ENCODE data around the gene SLC1A5.
A peak's percentile ranks its signal among the peaks of the same experiment; 100 is the strongest.

SLC1A5 gene

DNA sequence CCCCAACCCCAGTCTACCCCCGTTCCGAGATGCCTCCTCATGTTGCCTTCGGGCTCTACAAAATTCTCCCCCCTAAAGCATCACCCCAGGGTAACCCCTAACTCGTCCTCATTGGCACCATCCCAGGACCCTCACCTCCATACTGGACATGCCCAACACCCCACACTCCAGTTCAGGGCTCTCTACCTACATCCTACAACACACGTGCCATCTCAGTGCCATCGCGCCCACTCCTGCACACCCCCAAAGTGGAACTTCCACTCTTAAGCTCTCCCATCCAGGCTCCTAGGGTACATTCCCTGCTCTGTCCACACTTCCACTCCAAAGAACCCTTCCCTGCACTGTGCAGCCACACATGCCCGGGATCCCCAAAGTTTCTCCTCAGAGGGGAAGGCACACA is 43.4 kb downstream of the SLC1A5 start:
- no peak overlapping the region for H3K27ac ChIP-seq (ENCODE audit: low read depth in 2 of 2, low read length in 2 of 2)
- peaks cover 9 to 10% of the 10 kb centered on the region in 2 donors for H3K4me1 ChIP-seq (ENCODE audit: control insufficient read depth in 2 of 2, insufficient read depth in 2 of 2, low read length in 2 of 2)
- no peaks in the 10 kb centered on the region for H3K27me3 ChIP-seq (ENCODE audit: control insufficient read depth in 2 of 2, insufficient read depth in 2 of 2, low read length in 2 of 2)
- H3K4me3 ChIP-seq (ENCODE audit: low read length in 2 of 2), result peak overlapping the region; percentile 88 to 90
- no peaks in the 10 kb centered on the region for H3K9me3 ChIP-seq (ENCODE audit: control insufficient read depth in 2 of 2, low read length in 2 of 2)
- H3K36me3 ChIP-seq (ENCODE audit: control insufficient read depth in 2 of 2, insufficient read depth in 2 of 2, low read length in 2 of 2), result no peaks in the 10 kb centered on the region
- H3K9ac ChIP-seq (ENCODE audit: low read depth in 1 of 2, low read length in 2 of 2), result peak overlapping the region; percentile 89 to 91

GRCh38 chr19:46744005-46744691 is 44.2 kb downstream of the SLC1A5 start:
- Histone ChIP-seq H3K27me3 (ENCODE audit: control insufficient read depth in 2 of 2, insufficient read depth in 2 of 2, low read length in 2 of 2) (no peaks in the 10 kb centered on the region), H3K4me1 (ENCODE audit: control insufficient read depth in 2 of 2, insufficient read depth in 2 of 2, low read length in 2 of 2) (peaks cover 9 to 10% of the 10 kb centered on the region in 2 donors), H3K9ac (ENCODE audit: low read depth in 1 of 2, low read length in 2 of 2) (no peak overlapping the region), H3K9me3 (ENCODE audit: control insufficient read depth in 2 of 2, low read length in 2 of 2) (no peaks in the 10 kb centered on the region), H3K4me3 (ENCODE audit: low read length in 2 of 2) (peak overlapping the region in 1 of 2 donors; percentile 3), H3K36me3 (ENCODE audit: control insufficient read depth in 2 of 2, insufficient read depth in 2 of 2, low read length in 2 of 2) (no peaks in the 10 kb centered on the region), H3K27ac (ENCODE audit: low read depth in 2 of 2, low read length in 2 of 2) (no peak overlapping the region)

- Histone ChIP-seq H3K9me3 (ENCODE audit: control insufficient read depth in 2 of 2, low read length in 2 of 2) (no peaks in the 10 kb centered on the region), H3K4me1 (ENCODE audit: control insufficient read depth in 2 of 2, insufficient read depth in 2 of 2, low read length in 2 of 2) (peaks cover 9 to 10% of the 10 kb centered on the region in 2 donors), H3K4me3 (ENCODE audit: low read length in 2 of 2) (no peak overlapping the region), H3K9ac (ENCODE audit: low read depth in 1 of 2, low read length in 2 of 2) (no peak overlapping the region), H3K27ac (ENCODE audit: low read depth in 2 of 2, low read length in 2 of 2) (no peak overlapping the region), H3K36me3 (ENCODE audit: control insufficient read depth in 2 of 2, insufficient read depth in 2 of 2, low read length in 2 of 2) (peaks cover 0 to 6% of the 10 kb centered on the region in 2 donors), H3K27me3 (ENCODE audit: control insufficient read depth in 2 of 2, insufficient read depth in 2 of 2, low read length in 2 of 2) (no peaks in the 10 kb centered on the region)
Measured at GRCh38 chr19:46742926-46743480, 45.4 kb downstream of the SLC1A5 start.

DNA sequence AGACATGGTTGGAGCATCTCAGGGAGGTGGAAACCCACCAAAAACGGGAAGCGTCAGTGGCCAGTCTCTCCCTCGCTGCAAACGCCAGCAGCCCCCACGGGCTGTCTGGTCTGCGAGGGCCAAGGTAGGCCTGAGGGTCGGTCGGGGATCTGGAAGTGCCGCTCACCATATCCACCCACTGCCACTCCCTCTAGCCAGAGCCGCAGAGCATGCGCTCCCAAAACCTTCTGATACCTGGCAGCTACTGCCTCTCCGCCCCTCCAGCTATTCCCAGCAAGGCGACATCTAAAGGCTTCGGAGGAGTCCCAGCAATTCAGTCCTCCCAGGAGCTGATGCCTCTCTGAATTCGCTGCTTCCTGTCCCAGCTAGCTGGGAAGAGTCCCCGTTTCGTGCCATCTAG is 46.9 kb downstream of the SLC1A5 start:
- no peak overlapping the region for H3K27ac ChIP-seq (ENCODE audit: low read depth in 2 of 2, low read length in 2 of 2)
- H3K4me3 ChIP-seq (ENCODE audit: low read length in 2 of 2), result no peak overlapping the region
- H3K9ac ChIP-seq (ENCODE audit: low read depth in 1 of 2, low read length in 2 of 2), result no peak overlapping the region
- H3K36me3 ChIP-seq (ENCODE audit: control insufficient read depth in 2 of 2, insufficient read depth in 2 of 2, low read length in 2 of 2), result peaks cover 9 to 18% of the 10 kb centered on the region in 2 donors
- no peaks in the 10 kb centered on the region for H3K9me3 ChIP-seq (ENCODE audit: control insufficient read depth in 2 of 2, low read length in 2 of 2)
- H3K4me1 ChIP-seq (ENCODE audit: control insufficient read depth in 2 of 2, insufficient read depth in 2 of 2, low read length in 2 of 2), result peaks cover 6 to 7% of the 10 kb centered on the region in 2 donors
- no peaks in the 10 kb centered on the region for H3K27me3 ChIP-seq (ENCODE audit: control insufficient read depth in 2 of 2, insufficient read depth in 2 of 2, low read length in 2 of 2)

GRCh38 chr19:46739290-46739771 is 49.1 kb downstream of the SLC1A5 start:
- peaks cover 10 to 20% of the 10 kb centered on the region in 2 donors for H3K36me3 ChIP-seq (ENCODE audit: control insufficient read depth in 2 of 2, insufficient read depth in 2 of 2, low read length in 2 of 2)
- H3K4me1 ChIP-seq (ENCODE audit: control insufficient read depth in 2 of 2, insufficient read depth in 2 of 2, low read length in 2 of 2), result peaks cover 0 to 2% of the 10 kb centered on the region in 2 donors
- H3K4me3 ChIP-seq (ENCODE audit: low read length in 2 of 2), result no peak overlapping the region
- no peak overlapping the region for H3K27ac ChIP-seq (ENCODE audit: low read depth in 2 of 2, low read length in 2 of 2)
- no peak overlapping the region for H3K9ac ChIP-seq (ENCODE audit: low read depth in 1 of 2, low read length in 2 of 2)
- H3K27me3 ChIP-seq (ENCODE audit: control insufficient read depth in 2 of 2, insufficient read depth in 2 of 2, low read length in 2 of 2), result no peaks in the 10 kb centered on the region
- H3K9me3 ChIP-seq (ENCODE audit: control insufficient read depth in 2 of 2, low read length in 2 of 2), result no peaks in the 10 kb centered on the region

DNA sequence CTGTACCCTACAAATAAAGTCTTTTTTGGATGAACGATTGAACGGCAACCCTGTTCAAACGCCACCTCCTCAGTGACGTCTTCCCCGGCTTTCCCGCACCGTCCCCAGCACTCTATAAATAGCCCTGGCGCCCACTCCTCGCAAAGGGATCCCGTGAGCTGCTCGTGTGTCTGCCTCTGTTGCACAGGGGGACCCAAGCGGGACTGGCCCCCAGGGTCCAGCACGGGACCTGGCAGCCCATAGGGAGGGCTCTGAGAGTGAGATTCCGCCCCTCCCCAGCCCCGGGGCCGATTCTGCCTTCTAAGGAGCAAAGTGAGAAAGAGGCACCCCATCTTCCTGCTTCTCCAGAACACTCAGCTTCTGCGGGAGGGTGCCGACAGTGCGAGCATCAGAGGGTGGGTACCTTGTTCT is 50.6 kb downstream of the SLC1A5 start:
- no peaks in the 10 kb centered on the region for H3K4me1 ChIP-seq (ENCODE audit: control insufficient read depth in 2 of 2, insufficient read depth in 2 of 2, low read length in 2 of 2)

GRCh38 chr19:46737298-46737654 is 51.1 kb downstream of the SLC1A5 start:
- Histone ChIP-seq H3K9me3 (ENCODE audit: control insufficient read depth in 2 of 2, low read length in 2 of 2) (no peaks in the 10 kb centered on the region), H3K27ac (ENCODE audit: low read depth in 2 of 2, low read length in 2 of 2) (no peak overlapping the region), H3K9ac (ENCODE audit: low read depth in 1 of 2, low read length in 2 of 2) (no peak overlapping the region), H3K27me3 (ENCODE audit: control insufficient read depth in 2 of 2, insufficient read depth in 2 of 2, low read length in 2 of 2) (no peaks in the 10 kb centered on the region), H3K4me3 (ENCODE audit: low read length in 2 of 2) (no peak overlapping the region), H3K4me1 (ENCODE audit: control insufficient read depth in 2 of 2, insufficient read depth in 2 of 2, low read length in 2 of 2) (no peaks in the 10 kb centered on the region), H3K36me3 (ENCODE audit: control insufficient read depth in 2 of 2, insufficient read depth in 2 of 2, low read length in 2 of 2) (peaks cover 21 to 40% of the 10 kb centered on the region in 2 donors)

More for the DNA sequence above, 50.6 kb downstream of the SLC1A5 start:
- H3K27ac ChIP-seq (ENCODE audit: low read depth in 2 of 2, low read length in 2 of 2), result no peak overlapping the region
- H3K36me3 ChIP-seq (ENCODE audit: control insufficient read depth in 2 of 2, insufficient read depth in 2 of 2, low read length in 2 of 2), result peaks cover 17 to 35% of the 10 kb centered on the region in 2 donors
- H3K9ac ChIP-seq (ENCODE audit: low read depth in 1 of 2, low read length in 2 of 2), result no peak overlapping the region
- H3K4me3 ChIP-seq (ENCODE audit: low read length in 2 of 2), result no peak overlapping the region
- H3K9me3 ChIP-seq (ENCODE audit: control insufficient read depth in 2 of 2, low read length in 2 of 2), result no peaks in the 10 kb centered on the region
- no peaks in the 10 kb centered on the region for H3K27me3 ChIP-seq (ENCODE audit: control insufficient read depth in 2 of 2, insufficient read depth in 2 of 2, low read length in 2 of 2)

- H3K4me1 ChIP-seq (ENCODE audit: control insufficient read depth in 2 of 2, insufficient read depth in 2 of 2, low read length in 2 of 2), result no peaks in the 10 kb centered on the region
- H3K9ac ChIP-seq (ENCODE audit: low read depth in 1 of 2, low read length in 2 of 2), result no peak overlapping the region
- no peaks in the 10 kb centered on the region for H3K27me3 ChIP-seq (ENCODE audit: control insufficient read depth in 2 of 2, insufficient read depth in 2 of 2, low read length in 2 of 2)
- H3K9me3 ChIP-seq (ENCODE audit: control insufficient read depth in 2 of 2, low read length in 2 of 2), result no peaks in the 10 kb centered on the region
- no peak overlapping the region for H3K4me3 ChIP-seq (ENCODE audit: low read length in 2 of 2)
- H3K27ac ChIP-seq (ENCODE audit: low read depth in 2 of 2, low read length in 2 of 2), result no peak overlapping the region
- H3K36me3 ChIP-seq (ENCODE audit: control insufficient read depth in 2 of 2, insufficient read depth in 2 of 2, low read length in 2 of 2), result peaks cover 21 to 45% of the 10 kb centered on the region in 2 donors
Measured at GRCh38 chr19:46736531-46737297, 51.7 kb downstream of the SLC1A5 start.

DNA sequence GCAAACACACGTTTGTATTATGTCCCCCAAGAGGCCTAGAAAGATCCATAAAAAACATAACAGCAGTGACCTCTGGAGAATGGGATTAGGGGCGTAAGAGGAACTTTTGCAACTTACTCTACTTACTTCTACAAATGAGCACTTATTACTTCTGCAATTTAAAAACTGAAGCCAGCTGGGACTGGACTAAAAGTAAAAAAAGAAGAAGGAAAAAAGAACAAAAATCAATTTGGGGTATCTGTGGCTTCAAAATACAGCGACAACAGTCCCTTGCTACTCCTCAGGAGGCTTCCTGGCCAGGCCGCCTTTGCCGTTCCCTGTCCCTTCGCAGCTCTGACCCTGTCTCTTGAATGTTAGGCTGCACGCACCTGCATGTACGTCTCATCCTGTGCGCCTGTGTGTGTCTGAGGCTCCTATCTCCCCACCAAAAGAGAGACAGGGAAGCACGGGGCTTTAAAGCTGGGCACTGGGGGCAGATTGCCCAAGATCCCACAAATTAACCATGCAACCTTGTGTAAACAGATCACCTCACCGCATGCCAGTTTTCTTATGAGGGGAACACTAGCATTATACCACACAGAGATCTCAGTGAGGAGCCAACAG is 54.6 kb downstream of the SLC1A5 start:
- H3K36me3 ChIP-seq (ENCODE audit: control insufficient read depth in 2 of 2, insufficient read depth in 2 of 2, low read length in 2 of 2), result peaks cover 44 to 74% of the 10 kb centered on the region in 2 donors
- no peak overlapping the region for H3K9ac ChIP-seq (ENCODE audit: low read depth in 1 of 2, low read length in 2 of 2)
- no peak overlapping the region for H3K4me3 ChIP-seq (ENCODE audit: low read length in 2 of 2)
- H3K4me1 ChIP-seq (ENCODE audit: control insufficient read depth in 2 of 2, insufficient read depth in 2 of 2, low read length in 2 of 2), result no peaks in the 10 kb centered on the region
- no peaks in the 10 kb centered on the region for H3K27me3 ChIP-seq (ENCODE audit: control insufficient read depth in 2 of 2, insufficient read depth in 2 of 2, low read length in 2 of 2)
- no peaks in the 10 kb centered on the region for H3K9me3 ChIP-seq (ENCODE audit: control insufficient read depth in 2 of 2, low read length in 2 of 2)
- peak overlapping the region in 1 of 2 donors; percentile 53 for H3K27ac ChIP-seq (ENCODE audit: low read depth in 2 of 2, low read length in 2 of 2)
